Activated naive CD8-positive, alpha-beta T cell treated with anti-CD3 and anti-CD28 coated beads, Interleukin-2, amount 50 U/mL, for 24 hours (primary cell): ENCODE results near the gene TOMM20.
"Not testable (repeated sequence)": the region's sequence is repeated elsewhere in the genome, so short reads cannot be mapped to it uniquely, and the experiment has no call there.

ENCODE experiments used
- ATAC-seq: fragments of 150-1000 bp; cut with Tn5 transposase; one replicate; pipeline ENCODE4 v1.10.0; 2021
- DNase-seq: peaks from one replicate; pipeline ENCODE4 v3.0.0; 2021
- H3K27ac Mint-ChIP-seq: one replicate; pipeline ENCODE4 v1.8.0; 2021; ENCODE audit warnings: mild to moderate bottlenecking, mixed read lengths
- H3K27me3 Mint-ChIP-seq: one replicate; pipeline ENCODE4 v1.8.0; 2021; ENCODE audit warnings: mixed read lengths
- H3K36me3 Mint-ChIP-seq: one replicate; pipeline ENCODE4 v1.8.0; 2021; ENCODE audit warnings: low read depth, mixed read lengths
- H3K4me1 Mint-ChIP-seq: one replicate; pipeline ENCODE4 v1.8.0; 2021; ENCODE audit warnings: mixed read lengths
- H3K4me3 Mint-ChIP-seq: one replicate; pipeline ENCODE4 v1.8.0; 2021; ENCODE audit warnings: mild to moderate bottlenecking, moderate library complexity, mixed read lengths
- H3K9me3 Mint-ChIP-seq: one replicate; pipeline ENCODE4 v1.8.0; 2021; ENCODE audit warnings: mixed read lengths

TOMM20 gene

DNA sequence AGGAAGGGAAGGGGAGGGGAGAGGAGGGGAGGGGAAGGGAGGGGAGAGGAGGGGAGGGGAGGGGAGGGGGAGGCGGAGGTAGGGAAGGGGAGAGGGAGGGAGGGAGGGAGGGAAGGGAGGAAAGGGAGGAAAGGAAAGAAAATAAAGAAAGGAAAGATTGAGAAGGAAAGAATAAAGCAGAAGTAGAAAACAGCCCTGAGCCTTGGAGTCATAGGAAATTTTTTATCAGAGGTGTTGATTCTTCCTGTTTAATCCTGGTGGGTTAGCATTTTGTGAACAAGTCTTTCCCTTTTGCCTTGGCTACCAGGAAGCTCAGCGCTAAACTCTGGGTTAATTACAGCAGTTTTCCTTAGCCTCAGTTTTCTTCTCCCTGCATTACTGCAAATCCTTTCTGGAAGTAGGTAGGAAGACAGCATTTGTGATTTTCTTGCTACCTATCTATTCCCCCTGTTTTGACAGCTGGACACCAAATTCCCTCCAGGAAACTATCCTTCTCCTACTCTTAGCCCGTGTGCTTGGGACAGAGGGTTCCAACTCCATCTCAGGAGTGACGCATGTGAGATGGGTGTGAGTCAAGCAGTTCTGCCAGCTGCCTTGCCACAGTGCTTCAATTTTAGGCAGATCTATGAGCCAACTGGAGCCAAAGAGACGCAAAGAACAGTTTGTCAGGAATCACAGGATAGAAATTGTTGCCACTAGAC is 26.9 kb downstream of the TOMM20 start:
- DNase-seq, result peak; percentile 0
- Mint-ChIP-seq H3K27ac (no peak overlapping the region), H3K4me3 (no peak overlapping the region), H3K27me3 (peaks cover 8% of the 10 kb centered on the region), H3K9me3 (no peaks in the 10 kb centered on the region), H3K4me1 (peaks cover 42% of the 10 kb centered on the region), H3K36me3 (peaks cover 12% of the 10 kb centered on the region)
- no peak for ATAC-seq

GRCh38 chr1:235100194-235100772 is 28.4 kb downstream of the TOMM20 start:
- Mint-ChIP-seq H3K4me3 (no peak overlapping the region), H3K27me3 (peaks cover 8% of the 10 kb centered on the region), H3K4me1 (peaks cover 34% of the 10 kb centered on the region), H3K9me3 (no peaks in the 10 kb centered on the region), H3K36me3 (peaks cover 8% of the 10 kb centered on the region), H3K27ac (no peak overlapping the region)
- ATAC-seq (no peak), DNase-seq (peak; percentile 0)

GRCh38 chr1:235098991-235099390 is 29.6 kb downstream of the TOMM20 start:
- Mint-ChIP-seq H3K27ac (no peak overlapping the region), H3K9me3 (no peaks in the 10 kb centered on the region), H3K4me1 (peaks cover 24% of the 10 kb centered on the region), H3K4me3 (no peak overlapping the region), H3K36me3 (peaks cover 4% of the 10 kb centered on the region), H3K27me3 (peaks cover 9% of the 10 kb centered on the region)
- DNase-seq (peak; percentile 0), ATAC-seq (no peak)

GRCh38 chr1:235098547-235098946 is 30.1 kb downstream of the TOMM20 start:
- no peak for ATAC-seq
- no peak overlapping the region for H3K27ac Mint-ChIP-seq
- H3K27me3 Mint-ChIP-seq, result peaks cover 13% of the 10 kb centered on the region
- no peaks in the 10 kb centered on the region for H3K36me3 Mint-ChIP-seq
- DNase-seq, result peak; percentile 0
- H3K4me1 Mint-ChIP-seq, result peaks cover 24% of the 10 kb centered on the region
- H3K4me3 Mint-ChIP-seq, result no peak overlapping the region
- H3K9me3 Mint-ChIP-seq, result no peaks in the 10 kb centered on the region

DNA sequence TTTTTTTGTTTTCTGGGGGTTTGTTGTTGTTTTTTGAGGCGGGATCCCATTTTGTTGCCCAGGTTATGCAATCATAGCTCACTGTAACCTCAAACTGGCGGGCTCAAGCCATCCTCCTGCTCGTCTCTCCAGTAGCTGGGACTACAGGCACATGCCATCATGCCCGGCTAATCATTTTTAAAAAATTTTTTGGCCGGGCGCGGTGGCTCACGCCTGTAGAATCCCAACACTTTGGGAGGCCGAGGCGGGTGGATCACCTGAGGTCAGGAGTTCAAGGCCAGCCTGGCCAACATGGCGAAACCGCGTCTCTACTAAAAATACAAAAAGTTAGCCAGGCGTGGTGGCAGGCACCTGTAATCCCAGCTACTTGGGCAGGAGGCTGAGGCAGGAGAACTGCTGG is 31.1 kb downstream of the TOMM20 start:
- ATAC-seq, result not testable (repeated sequence)
- H3K4me1 Mint-ChIP-seq, result peaks cover 18% of the 10 kb centered on the region

GRCh38 chr1:235095938-235096562 is 32.6 kb downstream of the TOMM20 start:
- Mint-ChIP-seq H3K36me3 (no peaks in the 10 kb centered on the region), H3K27me3 (peaks cover 9% of the 10 kb centered on the region), H3K9me3 (no peaks in the 10 kb centered on the region), H3K27ac (no peak overlapping the region), H3K4me1 (peaks cover 8% of the 10 kb centered on the region), H3K4me3 (no peak overlapping the region)
- no peak for ATAC-seq
- DNase-seq, result no peak

More for the DNA sequence above, 31.1 kb downstream of the TOMM20 start:
- H3K27ac Mint-ChIP-seq, DNase-seq, H3K4me3 Mint-ChIP-seq, H3K9me3 Mint-ChIP-seq, H3K36me3 Mint-ChIP-seq: not testable (repeated sequence)
- H3K27me3 Mint-ChIP-seq, result peaks cover 13% of the 10 kb centered on the region

DNA sequence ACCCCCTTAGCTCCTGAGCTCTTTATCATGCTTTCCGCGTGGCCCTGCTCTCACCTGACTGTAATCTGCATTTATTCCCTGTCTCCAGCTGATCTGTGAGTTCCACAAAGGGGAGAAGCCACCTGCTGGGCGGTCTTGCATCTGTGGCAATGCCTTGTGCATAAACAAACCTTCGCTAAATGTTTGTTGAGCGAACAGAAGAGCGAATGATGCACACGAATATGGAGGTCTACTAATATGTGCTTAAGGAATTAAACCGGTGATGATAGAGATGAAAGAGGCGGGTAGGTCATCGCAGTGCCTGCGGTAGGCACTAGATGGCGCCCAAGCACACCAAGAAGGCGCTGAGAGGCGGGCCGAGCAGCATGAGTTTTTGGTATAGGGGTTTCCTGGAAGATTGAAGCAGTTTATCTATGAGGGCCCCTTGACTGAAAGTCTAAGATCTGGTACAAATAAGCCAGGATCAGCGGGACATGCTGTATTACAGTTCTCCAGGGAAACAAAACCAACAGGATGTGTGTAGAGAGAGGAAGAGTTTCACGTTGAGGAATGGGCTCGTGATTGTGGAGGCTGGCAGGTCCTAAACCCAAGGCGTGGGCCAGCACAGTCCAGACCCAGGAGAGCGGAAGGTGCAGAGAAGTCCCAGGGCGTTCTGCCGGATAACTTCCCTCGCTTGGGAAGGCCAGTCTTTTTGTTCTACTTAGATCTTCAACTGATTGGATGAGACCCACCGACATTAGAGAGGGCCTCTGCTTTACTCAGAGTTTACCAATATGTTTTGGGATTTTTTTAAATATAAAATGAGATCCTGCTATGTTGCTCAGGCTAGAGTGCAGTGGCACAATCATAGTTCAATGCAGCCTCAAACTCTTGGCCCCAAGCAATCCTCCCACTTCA is 34.7 kb downstream of the TOMM20 start:
- no peaks in the 10 kb centered on the region for H3K36me3 Mint-ChIP-seq
- peaks cover 12% of the 10 kb centered on the region for H3K4me1 Mint-ChIP-seq
- peak; percentile 90 for ATAC-seq
- no peaks in the 10 kb centered on the region for H3K9me3 Mint-ChIP-seq
- H3K4me3 Mint-ChIP-seq, result no peak overlapping the region
- peaks cover 8% of the 10 kb centered on the region for H3K27me3 Mint-ChIP-seq
- DNase-seq, result peak; percentile 89
- H3K27ac Mint-ChIP-seq, result peak overlapping the region; percentile 23

GRCh38 chr1:235093013-235093695 is 35.5 kb downstream of the TOMM20 start:
- DNase-seq (no peak), ATAC-seq (no peak)
- H3K4me3 Mint-ChIP-seq, result no peak overlapping the region
- peaks cover 6% of the 10 kb centered on the region for H3K27me3 Mint-ChIP-seq
- H3K36me3 Mint-ChIP-seq, result no peaks in the 10 kb centered on the region
- no peaks in the 10 kb centered on the region for H3K9me3 Mint-ChIP-seq
- H3K27ac Mint-ChIP-seq, result no peak overlapping the region
- peaks cover 12% of the 10 kb centered on the region for H3K4me1 Mint-ChIP-seq

- not testable (repeated sequence) for H3K36me3 Mint-ChIP-seq, H3K4me3 Mint-ChIP-seq, H3K27me3 Mint-ChIP-seq, H3K9me3 Mint-ChIP-seq, ATAC-seq, DNase-seq, H3K27ac Mint-ChIP-seq
- H3K4me1 Mint-ChIP-seq, result peaks cover 12% of the 10 kb centered on the region
These were observed 36.2 kb downstream of the TOMM20 start for GRCh38 chr1:235092415-235092814.

- H3K27ac Mint-ChIP-seq, H3K36me3 Mint-ChIP-seq, H3K9me3 Mint-ChIP-seq, DNase-seq, ATAC-seq, H3K27me3 Mint-ChIP-seq, H3K4me3 Mint-ChIP-seq: not testable (repeated sequence)
- peaks cover 12% of the 10 kb centered on the region for H3K4me1 Mint-ChIP-seq
These were observed 36.6 kb downstream of the TOMM20 start for GRCh38 chr1:235092045-235092406.

DNA sequence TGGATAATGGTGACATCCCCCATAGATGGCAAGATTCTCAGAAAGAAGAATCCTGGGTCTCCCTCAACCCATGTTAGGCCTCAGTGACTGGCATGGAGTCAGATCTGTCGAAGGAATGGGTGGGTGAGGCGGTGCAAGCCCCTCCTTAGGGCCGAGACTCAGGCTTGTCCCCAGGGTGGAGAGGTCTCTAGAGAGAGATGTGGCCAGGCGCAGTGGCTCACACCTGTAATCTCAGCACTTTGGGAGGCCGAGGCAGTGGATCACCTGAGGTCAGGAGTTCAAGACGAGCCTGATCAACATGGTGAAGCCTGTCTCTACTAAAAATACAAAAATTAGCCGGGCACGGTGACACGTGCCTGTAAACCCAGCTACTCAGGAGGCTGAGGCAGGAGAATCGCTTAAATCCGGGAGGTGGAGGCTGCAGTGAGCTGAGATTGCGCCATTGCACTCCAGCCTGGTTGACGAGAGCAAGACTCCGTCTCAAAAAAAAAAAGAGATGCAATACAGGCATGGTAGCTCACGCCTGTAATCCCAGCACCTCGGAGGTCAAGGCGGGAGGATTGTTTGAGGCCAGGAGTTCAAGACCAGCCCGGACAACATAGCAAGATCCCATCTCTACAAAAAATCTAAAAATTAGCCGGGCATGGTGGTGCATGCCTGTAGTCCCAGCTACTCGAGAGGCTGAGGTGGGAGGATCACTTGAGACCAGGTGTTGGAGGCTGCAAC is 37.2 kb downstream of the TOMM20 start:
- not testable (repeated sequence) for ATAC-seq, H3K9me3 Mint-ChIP-seq, H3K27me3 Mint-ChIP-seq, H3K27ac Mint-ChIP-seq, H3K4me3 Mint-ChIP-seq, DNase-seq, H3K36me3 Mint-ChIP-seq
- H3K4me1 Mint-ChIP-seq, result peaks cover 12% of the 10 kb centered on the region

GRCh38 chr1:235090406-235091069 is 38.1 kb downstream of the TOMM20 start:
- no peak for ATAC-seq
- Mint-ChIP-seq H3K4me1 (peaks cover 12% of the 10 kb centered on the region), H3K4me3 (no peak overlapping the region), H3K9me3 (no peaks in the 10 kb centered on the region), H3K27ac (no peak overlapping the region), H3K36me3 (no peaks in the 10 kb centered on the region), H3K27me3 (peaks cover 5% of the 10 kb centered on the region)
- DNase-seq, result no peak

DNA sequence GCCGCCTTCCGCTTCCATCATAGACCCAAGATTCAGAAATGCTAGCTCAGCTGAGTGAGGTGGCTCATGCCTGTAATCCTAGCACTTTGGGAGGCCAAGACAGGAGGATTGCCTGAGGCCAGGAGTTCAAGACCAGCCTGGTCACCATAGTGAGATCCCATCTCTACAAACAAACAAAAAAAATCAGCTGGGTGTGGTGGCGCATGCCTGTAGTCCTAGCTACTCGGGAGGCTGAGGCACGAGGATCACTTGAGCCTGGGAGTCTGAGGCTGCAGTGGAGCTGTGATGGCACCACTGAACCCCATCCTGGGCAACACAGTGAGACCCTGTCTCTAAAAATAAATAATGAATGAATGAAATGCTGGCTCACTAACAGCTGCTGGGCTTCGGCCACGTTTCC is 39.7 kb downstream of the TOMM20 start:
- DNase-seq (no peak), ATAC-seq (no peak)
- Mint-ChIP-seq H3K9me3 (no peaks in the 10 kb centered on the region), H3K27ac (no peak overlapping the region), H3K36me3 (no peaks in the 10 kb centered on the region), H3K4me3 (no peak overlapping the region), H3K4me1 (peaks cover 11% of the 10 kb centered on the region), H3K27me3 (peaks cover 3% of the 10 kb centered on the region)
